ENCODE measurements around the gene LMAN2.
"Not testable (repeated sequence)": the region's sequence is repeated elsewhere in the genome, so short reads cannot be mapped to it uniquely, and the experiment has no call there.

The LMAN2 gene

DNA sequence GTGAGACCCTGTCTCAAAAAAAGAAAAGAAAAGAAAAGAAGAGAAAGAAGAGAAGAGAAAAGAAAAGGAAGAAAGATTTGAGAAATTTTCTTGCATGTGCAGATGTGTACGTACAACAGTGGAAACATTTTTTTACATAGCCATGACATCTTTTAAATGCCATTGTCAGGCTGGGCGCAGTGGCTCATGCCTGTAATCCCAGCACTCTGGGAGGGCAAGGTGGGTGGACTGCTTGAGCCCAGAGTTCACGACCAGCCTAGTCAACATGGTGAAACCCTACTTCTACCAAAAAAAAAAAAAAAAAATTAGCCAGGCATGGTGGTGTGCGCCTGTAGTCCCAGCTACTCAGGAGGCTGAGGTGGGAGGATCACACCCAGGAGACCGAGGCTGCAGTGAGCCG is 6.6 kb downstream of the LMAN2 start:
- DNase-seq: no peak

DNA sequence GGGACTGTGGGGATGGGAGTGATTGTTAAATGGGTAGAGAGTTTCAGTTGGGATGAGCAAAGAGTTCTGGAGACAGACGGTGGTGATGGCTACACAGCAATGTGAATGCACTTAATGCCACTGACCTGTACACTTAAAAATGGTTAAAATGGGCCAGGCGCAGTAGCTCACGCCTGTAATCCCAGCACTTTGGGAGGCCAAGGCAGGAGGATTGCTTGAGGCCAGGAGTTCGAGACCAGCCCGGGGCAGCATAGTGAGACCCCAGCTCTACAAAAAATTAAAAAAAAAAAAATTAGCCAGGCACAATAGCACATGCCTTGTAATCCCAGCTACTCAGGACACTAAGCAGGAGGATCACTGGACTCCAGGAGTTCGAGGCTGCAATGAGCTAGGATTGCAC is 7.7 kb downstream of the LMAN2 start:
- no peak for DNase-seq

DNA sequence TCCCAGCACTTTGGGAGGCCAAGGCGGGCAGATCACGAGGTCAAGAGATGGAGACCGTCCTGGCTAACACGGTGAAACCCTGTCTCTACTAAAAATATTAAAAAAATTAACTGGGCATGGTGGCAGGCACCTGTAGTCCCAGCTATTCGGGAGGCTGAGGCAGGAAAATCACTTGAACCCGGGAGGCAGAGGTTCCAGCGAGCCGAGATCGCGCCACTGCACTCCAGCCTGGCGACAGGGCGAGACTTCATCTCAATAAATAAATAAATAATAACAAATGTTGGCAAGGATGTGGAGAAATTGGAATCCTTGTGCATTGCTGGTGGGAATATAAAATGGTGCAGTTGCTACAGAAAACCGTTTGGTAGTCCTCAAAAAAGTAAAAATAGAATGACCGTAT is 8.5 kb downstream of the LMAN2 start:
- not testable (repeated sequence) for DNase-seq

DNA sequence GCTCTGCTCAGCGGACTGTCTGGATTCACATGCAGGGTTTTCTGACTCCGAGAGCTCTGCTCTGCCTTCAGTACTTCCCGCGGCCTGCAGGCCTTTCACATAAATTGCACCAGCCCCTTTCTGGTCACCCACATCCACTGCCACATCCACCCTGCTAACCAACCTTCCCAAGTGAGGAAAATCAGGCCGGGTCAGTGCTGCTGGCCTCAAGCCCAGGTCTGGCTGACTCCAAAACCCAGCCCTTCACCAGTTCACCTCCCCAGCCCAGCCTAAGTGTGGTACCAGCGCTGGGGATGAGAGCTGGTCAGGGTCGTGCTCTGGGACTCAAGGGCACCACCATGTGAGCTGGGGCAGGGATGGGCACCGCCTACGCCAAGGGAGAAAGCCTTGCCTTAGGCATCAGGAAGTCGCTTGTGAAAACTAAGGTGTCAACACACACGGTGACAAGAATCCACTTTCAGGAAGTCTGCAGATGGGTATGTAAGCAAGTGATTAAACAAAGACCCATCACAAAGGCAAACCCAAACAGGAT is 12.3 kb downstream of the LMAN2 start:
- DNase-seq: no peak

GRCh38 chr5:177338251-177339106 is 13.0 kb downstream of the LMAN2 start:
- DNase-seq: no peak

- no peak for DNase-seq
Observed at GRCh38 chr5:177336603-177337494, 14.6 kb downstream of the LMAN2 start.

- DNase-seq: peak; percentile 40
Observed at GRCh38 chr5:177336112-177336511, 15.4 kb downstream of the LMAN2 start.

DNA sequence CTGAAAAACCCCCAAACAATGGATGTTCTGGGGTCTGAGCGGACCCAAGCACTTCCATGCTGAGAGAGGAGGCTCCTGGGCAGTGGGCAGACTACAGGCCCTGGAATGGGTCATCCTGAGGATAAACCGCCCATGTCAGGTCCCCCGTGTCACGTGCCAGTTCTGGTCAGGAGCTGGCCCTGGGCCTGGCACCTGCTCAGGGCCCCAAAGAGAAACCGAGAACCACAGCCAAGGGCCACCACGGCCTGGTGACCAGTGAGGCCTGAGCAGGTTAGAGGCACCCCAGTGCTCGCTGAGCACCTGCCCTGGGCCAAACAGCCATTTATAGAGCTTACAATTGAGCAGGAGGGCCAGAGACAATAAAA is 15.8 kb downstream of the LMAN2 start:
- no peak for DNase-seq

DNA sequence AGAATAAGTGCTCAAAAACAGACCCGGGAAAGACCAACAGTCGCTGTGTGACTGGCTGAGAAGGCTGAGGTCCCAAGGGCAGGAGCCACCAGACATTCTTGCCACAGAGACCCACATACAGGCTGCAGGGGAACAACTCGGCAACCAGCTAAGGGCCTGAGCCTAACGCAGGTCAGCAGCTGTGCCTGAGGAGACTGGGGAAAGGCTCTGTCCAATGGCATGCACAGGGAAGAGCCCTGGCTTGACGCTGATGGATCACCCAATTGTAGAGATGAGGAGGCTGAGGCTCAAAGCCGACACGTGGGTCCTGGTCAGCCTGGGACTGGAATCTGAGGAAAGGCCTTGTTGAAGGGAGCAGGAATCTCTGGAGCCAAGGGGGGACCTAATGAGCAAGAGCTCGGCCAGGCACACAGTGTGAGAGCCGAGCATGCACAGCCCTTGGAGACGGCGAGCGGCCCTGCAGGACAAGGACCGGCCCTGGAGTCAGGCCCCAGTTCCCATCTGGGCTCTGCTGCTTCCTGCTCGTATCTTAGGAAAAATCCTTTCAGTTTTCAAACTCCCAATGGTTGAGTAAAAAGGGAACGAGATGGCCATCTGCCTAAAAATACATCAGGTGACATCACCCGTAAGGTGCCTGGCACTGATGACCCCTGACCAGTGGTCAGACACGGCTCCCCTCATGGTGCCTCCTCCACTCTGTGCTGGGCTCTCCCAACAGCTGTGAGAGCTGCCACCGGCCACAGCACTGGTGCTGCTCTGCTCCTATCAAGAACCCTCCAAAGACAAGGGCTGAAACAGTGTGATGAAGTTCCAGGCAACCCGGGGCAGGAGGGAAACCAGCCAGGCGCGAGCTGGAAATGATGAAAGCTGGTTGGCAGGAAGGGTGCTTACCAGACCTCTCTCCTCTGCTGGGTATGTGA is 16.4 kb downstream of the LMAN2 start:
- DNase-seq: no peak

- DNase-seq: no peak
Observed at GRCh38 chr5:177334155-177334551, 17.3 kb downstream of the LMAN2 start.

DNA sequence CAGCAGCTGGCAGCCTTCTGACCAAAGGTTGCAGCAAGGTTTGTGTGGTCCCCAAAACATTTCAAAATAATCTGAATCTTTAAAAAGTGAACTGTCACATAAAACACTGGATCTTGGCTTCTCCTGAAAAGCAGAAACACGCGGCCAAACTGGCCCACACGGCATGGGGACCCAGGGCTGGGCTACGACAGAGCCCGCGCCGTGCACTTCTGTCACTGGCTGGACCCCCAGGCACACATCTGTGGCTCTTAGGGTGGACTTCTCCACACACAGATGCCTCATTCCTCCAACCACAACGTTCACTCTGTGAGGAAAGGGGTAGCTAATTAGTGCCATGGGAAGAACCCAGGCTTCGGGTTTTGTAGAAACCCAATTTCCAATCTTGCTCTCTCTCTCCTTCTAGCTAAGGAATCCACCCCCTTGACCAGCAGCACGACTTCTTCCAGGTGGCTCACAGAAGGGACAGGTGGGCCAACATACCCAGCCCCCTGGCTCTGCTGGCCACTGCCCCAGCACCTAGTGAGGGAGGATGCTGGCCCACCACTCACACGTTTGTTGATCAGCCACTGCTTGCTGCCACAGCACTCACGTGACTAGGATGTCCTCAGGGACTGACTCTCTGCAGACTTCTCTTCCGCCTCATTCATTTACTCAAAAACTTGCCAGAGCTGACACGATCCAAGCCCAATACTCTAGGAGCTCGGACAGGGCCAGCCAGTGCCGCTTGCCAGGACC is 17.9 kb downstream of the LMAN2 start:
- DNase-seq: no peak

- DNase-seq: no peak
Observed at GRCh38 chr5:177332896-177333260, 18.6 kb downstream of the LMAN2 start.

- DNase-seq: no peak
Observed at GRCh38 chr5:177332031-177332895, 19.2 kb downstream of the LMAN2 start.

DNA sequence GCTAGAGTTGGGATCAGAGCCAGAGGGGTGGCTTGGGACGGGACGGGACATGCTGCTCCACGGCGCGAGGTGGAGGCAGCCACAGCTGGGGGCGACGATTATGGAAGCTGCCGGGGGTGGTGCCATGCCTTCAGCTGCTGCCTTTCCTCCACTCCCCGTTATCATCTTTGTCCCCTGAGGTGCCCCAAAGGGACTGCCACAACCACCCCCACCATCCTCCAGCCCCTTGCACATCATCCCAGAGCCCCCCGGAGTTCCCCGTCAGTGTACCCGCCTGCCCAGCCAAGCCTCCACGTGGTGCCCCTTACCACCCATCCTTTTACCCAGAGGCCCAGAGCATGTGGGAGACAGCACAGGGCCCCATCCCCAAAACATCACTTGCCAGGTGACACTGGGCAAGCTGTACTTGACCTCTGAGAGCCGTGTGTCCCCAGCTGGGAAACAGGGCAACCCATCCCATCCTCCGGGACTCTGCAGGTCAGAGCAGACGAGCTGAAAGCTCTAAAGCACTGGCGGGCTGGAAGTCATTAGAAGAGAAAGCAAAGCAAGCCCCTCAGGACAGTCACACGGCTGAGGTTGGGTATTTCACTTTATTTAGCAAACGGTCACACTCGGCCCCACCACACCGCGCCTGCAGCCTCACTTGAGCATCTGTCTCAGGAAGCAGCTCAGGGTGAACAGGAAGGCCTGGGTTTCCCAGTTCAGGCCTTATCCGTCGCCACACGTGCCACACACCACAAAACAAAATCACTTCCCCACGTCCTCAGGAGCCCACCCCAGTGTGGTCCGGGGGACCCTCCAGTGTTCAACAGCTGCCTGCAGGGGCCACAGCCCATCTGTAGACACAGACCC is 20.3 kb downstream of the LMAN2 start:
- DNase-seq: no peak

- no peak for DNase-seq
Observed at GRCh38 chr5:177329883-177330282, 21.6 kb downstream of the LMAN2 start.

DNA sequence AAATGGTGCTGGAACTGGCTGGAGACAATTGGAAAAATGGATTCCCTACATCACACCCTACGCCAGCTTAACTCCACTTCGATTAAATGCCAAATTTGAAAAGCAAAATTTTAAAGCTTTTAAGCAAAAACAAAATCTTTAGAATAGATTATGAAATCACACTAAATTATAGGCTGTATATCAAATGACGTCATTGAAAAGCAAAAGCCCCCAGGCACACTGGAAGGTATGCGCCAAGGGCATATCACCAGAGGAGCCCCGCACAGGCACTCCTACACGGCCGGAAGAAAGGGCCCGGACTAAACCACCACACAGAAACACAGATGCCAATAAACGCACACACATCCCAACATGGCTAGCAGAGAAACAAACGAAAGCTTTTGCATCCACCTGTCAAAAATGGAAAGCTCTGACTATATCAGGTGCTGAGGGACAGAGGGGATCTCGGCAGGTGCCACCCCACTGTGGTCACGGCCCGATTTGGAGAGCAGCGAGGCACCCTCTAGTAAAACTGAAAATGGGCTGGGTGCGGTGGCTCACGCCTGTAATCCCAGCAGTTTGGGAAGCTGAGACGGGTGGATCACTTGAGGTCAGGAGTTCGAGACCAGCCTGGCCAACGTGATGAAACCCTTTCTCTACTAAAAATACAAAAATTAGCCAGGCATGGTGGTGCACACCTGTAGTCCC is 22.8 kb downstream of the LMAN2 start:
- no peak for DNase-seq

- no peak for DNase-seq
Observed at GRCh38 chr5:177327539-177328522, 23.6 kb downstream of the LMAN2 start.

GRCh38 chr5:177325868-177326381 is 25.5 kb downstream of the LMAN2 start:
- DNase-seq: no peak
